Osteoblast (primary cell): ENCODE results near the gene MRPL50. TPM values are rescaled to one million over a fixed set of nuclear protein-coding genes. Genes with fewer than 3 reads are reported as not detected.
"Not testable (repeated sequence)": the region's sequence is repeated elsewhere in the genome, so short reads cannot be mapped to it uniquely, and the experiment has no call there.

ENCODE experiments used
- DNase-seq: peaks from one replicate; pipeline ENCODE4 v3.0.0; 2011; ENCODE audit warnings: low spot score, mixed read lengths; ENCODE audit not compliant: insufficient read length; ENCODE audit errors: missing footprints
- H2AFZ ChIP-seq: 2 replicates; pipeline ENCODE4 v1.6.0; 2011; ENCODE audit warnings: mild to moderate bottlenecking, low read length
- H3K27ac ChIP-seq: 2 replicates; pipeline ENCODE4 v1.5.1; 2011; ENCODE audit warnings: mild to moderate bottlenecking, low read depth, low read length, moderate library complexity
- H3K27me3 ChIP-seq: 2 replicates; pipeline ENCODE4 v1.6.0; 2012; ENCODE audit warnings: mild to moderate bottlenecking, control low read depth, inconsistent platforms, low read length, moderate library complexity; ENCODE audit not compliant: insufficient read depth
- H3K36me3 ChIP-seq: 2 replicates; pipeline ENCODE4 v1.5.1; 2011; ENCODE audit warnings: mild to moderate bottlenecking, low read length, control low read depth, moderate library complexity; ENCODE audit not compliant: insufficient read depth
- H3K4me1 ChIP-seq: 2 replicates; pipeline ENCODE4 v1.5.1; 2011; ENCODE audit warnings: mild to moderate bottlenecking, low read length, control low read depth, moderate library complexity; ENCODE audit not compliant: insufficient read depth
- H3K4me2 ChIP-seq: 2 replicates; pipeline ENCODE4 v1.6.0; 2011; ENCODE audit warnings: mild to moderate bottlenecking, low read length; ENCODE audit not compliant: insufficient read depth
- H3K4me3 ChIP-seq: fragments of 200-600 bp; sonication (generic); 3 replicates; pipeline ENCODE4 v1.5.1; 2012; ENCODE audit warnings: mild to moderate bottlenecking, low read length, inconsistent platforms; ENCODE audit not compliant: insufficient read depth
- H3K79me2 ChIP-seq: 2 replicates; pipeline ENCODE4 v1.6.0; 2012; ENCODE audit warnings: mild to moderate bottlenecking, low read length, control low read depth, inconsistent platforms; ENCODE audit not compliant: insufficient read depth
- H3K9me3 ChIP-seq: 2 replicates; pipeline ENCODE4 v1.5.1; 2011; ENCODE audit warnings: low read depth, low read length, control low read depth
- H4K20me1 ChIP-seq: 2 replicates; pipeline ENCODE4 v1.6.0; 2012; ENCODE audit warnings: mild to moderate bottlenecking, low read length, control low read depth; ENCODE audit not compliant: insufficient read depth
- CTCF ChIP-seq: IDR thresholded peaks from 2 replicates; pipeline ENCODE4 v1.5.1; 2011; ENCODE audit warnings: mild to moderate bottlenecking, low read depth, low read length, moderate library complexity; ENCODE audit errors: extremely low read depth
- total RNA-seq: library from RNA; depleted of rRNA; stranded (reverse); fragments of >200 nt; gene quantifications from 2 replicates; pipeline ENCODE4 v1.2.3, GENCODE V29; 2012

MRPL50 gene
- total RNA-seq, 1 donor, result 12.3 TPM

- H4K20me1 ChIP-seq, result peaks cover 3% of the 10 kb centered on the region
- H3K79me2 ChIP-seq, result peaks cover 20% of the 10 kb centered on the region
- H2AFZ ChIP-seq, result peak overlapping the region; percentile 30
- no peak overlapping the region for H3K4me3 ChIP-seq
- H3K27ac ChIP-seq, result no peak overlapping the region
- no peaks in the 10 kb centered on the region for H3K9me3 ChIP-seq
- H3K36me3 ChIP-seq, result peaks cover 14% of the 10 kb centered on the region
- no peaks in the 10 kb centered on the region for H3K4me1 ChIP-seq
- TF ChIP-seq CTCF, result peak; percentile 65
- no peaks in the 10 kb centered on the region for H3K27me3 ChIP-seq
- H3K4me2 ChIP-seq, result no peak overlapping the region
- DNase-seq, result peak; percentile 62
Measured at GRCh38 chr9:101387871-101388506, 10.4 kb downstream of the MRPL50 start.

- H3K4me3 ChIP-seq, DNase-seq, H3K9me3 ChIP-seq, H3K36me3 ChIP-seq, H3K4me2 ChIP-seq, H3K4me1 ChIP-seq, H2AFZ ChIP-seq, H3K79me2 ChIP-seq, H3K27me3 ChIP-seq, H4K20me1 ChIP-seq, H3K27ac ChIP-seq: not testable (repeated sequence)
Measured at GRCh38 chr9:101384873-101385536, 13.4 kb downstream of the MRPL50 start, which contains the start of gene BAAT. TSS of gene BAAT (minus strand) at chr9:101385006. CDS start at chr9:101371404, 13,602 bp downstream.

DNA sequence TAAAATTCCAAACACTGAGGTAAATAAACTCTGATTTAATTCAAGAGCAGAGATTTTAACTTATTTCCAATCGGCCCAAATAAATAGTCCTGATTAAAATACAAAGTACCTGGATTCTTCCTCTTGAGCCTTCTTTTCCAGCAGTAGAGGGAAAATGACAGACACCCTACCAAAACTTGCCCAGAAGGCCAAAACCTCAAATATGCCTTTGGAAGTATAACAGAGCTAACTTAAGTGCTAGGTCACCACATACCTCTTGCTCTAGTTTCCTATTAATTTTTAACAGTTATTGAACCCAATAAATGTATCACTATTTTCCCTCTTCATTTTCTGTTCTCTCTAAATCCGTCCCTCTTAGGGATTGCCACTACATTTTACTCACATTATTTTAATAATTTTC, 15.1 kb downstream of the MRPL50 start:
- no peaks in the 10 kb centered on the region for H3K9me3 ChIP-seq
- H3K79me2 ChIP-seq, result no peaks in the 10 kb centered on the region
- H3K4me3 ChIP-seq, result no peak overlapping the region
- H3K27ac ChIP-seq, result no peak overlapping the region
- no peak overlapping the region for H3K4me2 ChIP-seq
- no peak overlapping the region for H2AFZ ChIP-seq
- no peaks in the 10 kb centered on the region for H3K36me3 ChIP-seq
- no peaks in the 10 kb centered on the region for H4K20me1 ChIP-seq
- DNase-seq, result no peak
- TF ChIP-seq CTCF, result no peak
- no peaks in the 10 kb centered on the region for H3K27me3 ChIP-seq
- H3K4me1 ChIP-seq, result no peaks in the 10 kb centered on the region

GRCh38 chr9:101381833-101382342, 16.5 kb downstream of the MRPL50 start:
- Histone ChIP-seq H3K4me3 (no peak overlapping the region), H3K9me3 (no peaks in the 10 kb centered on the region), H4K20me1 (no peaks in the 10 kb centered on the region), H3K4me2 (no peak overlapping the region), H3K79me2 (no peaks in the 10 kb centered on the region), H2AFZ (no peak overlapping the region), H3K27me3 (no peaks in the 10 kb centered on the region), H3K4me1 (peaks cover under 1% of the 10 kb centered on the region), H3K36me3 (no peaks in the 10 kb centered on the region), H3K27ac (no peak overlapping the region)
- no peak for TF ChIP-seq CTCF
- no peak for DNase-seq
